ENCODE measurements around the gene JDP2.

The JDP2 gene

GRCh38 chr14:75522983-75523318, 95.1 kb downstream of the JDP2 start:
- peaks cover 24% of the 10 kb centered on the region for H3K4me1 ChIP-seq (ENCODE audit: control insufficient read depth, insufficient read depth, low read length)
- no peaks in the 10 kb centered on the region for H3K9me3 ChIP-seq (replicated peaks; ENCODE audit: low read length)
- no peak overlapping the region for H3K4me2 ChIP-seq (ENCODE audit: low read length)
- H3K36me3 ChIP-seq (ENCODE audit: insufficient read depth, low read length), result no peaks in the 10 kb centered on the region
- H3K9ac ChIP-seq (ENCODE audit: low read depth, low read length), result no peak overlapping the region
- no peaks in the 10 kb centered on the region for H3K27me3 ChIP-seq (ENCODE audit: control insufficient read depth, insufficient read depth, low read length)
- H3K4me3 ChIP-seq (ENCODE audit: low read length), result no peak overlapping the region
